HG03565 (cell line): Measurements from ENCODE around the gene APOL3.
"Not testable (repeated sequence)": the region's sequence is repeated elsewhere in the genome, so short reads cannot be mapped to it uniquely, and the experiment has no call there.

Source experiments
- ATAC-seq: cut with Tn5 transposase; IDR thresholded peaks from one replicate; pipeline ENCODE4 v1.9.1; 2021; ENCODE audit warnings: mild to moderate bottlenecking, moderate library complexity; ENCODE audit not compliant: unreplicated experiment

APOL3 gene

GRCh38 chr22:36104435-36104834 is 56.1 kb downstream of the APOL3 start:
- ATAC-seq: no peak

DNA sequence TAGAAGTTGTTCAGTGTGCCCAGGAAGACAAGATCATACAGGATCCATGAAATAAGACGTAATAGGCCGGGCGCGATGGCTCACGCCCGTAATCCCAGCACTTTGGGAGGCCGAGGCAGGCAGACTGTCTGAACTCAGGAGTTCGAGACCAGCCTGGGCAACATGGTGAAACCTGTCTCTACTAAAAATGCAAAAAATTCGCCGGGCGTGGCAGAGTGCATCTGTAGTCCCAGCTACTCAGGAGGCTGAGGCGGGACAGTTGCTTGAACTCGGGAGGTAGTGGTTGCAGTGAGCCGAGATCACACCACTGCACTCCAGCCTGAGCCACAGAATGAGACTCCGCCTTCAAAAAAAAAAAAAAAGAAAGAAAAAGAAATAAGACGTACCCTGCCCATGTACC is 56.7 kb downstream of the APOL3 start:
- no peak for ATAC-seq

- no peak for ATAC-seq
Observed at GRCh38 chr22:36102995-36103394, 57.6 kb downstream of the APOL3 start.

DNA sequence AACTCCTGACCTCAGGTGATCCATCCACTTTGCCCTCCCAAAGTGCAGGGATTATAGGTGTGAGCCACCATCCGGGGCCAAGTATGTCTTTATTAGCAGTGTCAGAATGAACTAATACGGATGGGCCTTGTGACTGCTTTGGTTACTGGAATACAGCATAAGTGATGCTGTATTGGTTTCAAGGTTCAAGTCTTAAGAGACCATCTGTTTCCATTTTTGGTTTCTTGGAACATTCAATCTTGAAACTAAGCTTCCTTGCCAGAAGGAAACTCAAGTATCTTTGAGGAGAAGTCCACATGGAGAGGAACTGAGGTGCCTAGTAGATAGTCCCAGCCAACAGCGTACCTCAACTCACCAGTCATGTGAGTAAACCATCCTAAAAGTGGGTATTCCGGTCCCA is 58.8 kb downstream of the APOL3 start:
- no peak for ATAC-seq

DNA sequence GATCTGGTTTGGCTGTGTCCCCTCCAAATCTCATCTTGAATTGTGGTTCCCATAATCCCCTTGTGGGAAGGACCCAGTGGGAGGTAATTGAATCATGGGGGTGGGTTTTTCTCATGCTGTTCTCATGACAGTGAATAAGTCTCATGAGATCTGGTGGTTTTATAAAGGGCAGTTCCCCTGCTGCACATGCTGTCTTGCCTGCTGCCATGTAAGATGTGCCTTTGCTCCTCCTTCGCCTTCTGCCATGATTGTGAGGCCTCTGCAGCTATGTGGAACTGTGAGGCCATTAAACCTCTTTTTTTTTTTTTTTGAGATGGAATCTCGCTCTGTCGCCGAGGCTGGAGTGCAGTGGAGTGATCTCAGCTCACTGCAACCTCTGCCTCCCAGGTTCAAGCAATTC is 59.6 kb downstream of the APOL3 start:
- not testable (repeated sequence) for ATAC-seq

- no peak for ATAC-seq
Observed at GRCh38 chr22:36100134-36100824, 60.3 kb downstream of the APOL3 start.

GRCh38 chr22:36099561-36099960 is 61.0 kb downstream of the APOL3 start:
- ATAC-seq: not testable (repeated sequence)

- no peak for ATAC-seq
Observed at GRCh38 chr22:36097880-36098279, 62.7 kb downstream of the APOL3 start.

GRCh38 chr22:36090772-36091171 is 69.8 kb downstream of the APOL3 start:
- not testable (repeated sequence) for ATAC-seq
